GM21447 (cell line): Measurements from ENCODE around the gene GRAMD2A.
"Not testable (repeated sequence)": the region's sequence is repeated elsewhere in the genome, so short reads cannot be mapped to it uniquely, and the experiment has no call there.

ENCODE experiments used
- ATAC-seq: cut with Tn5 transposase; IDR thresholded peaks from one replicate; pipeline ENCODE4 v1.9.1; 2021; ENCODE audit not compliant: unreplicated experiment

The GRAMD2A gene

DNA sequence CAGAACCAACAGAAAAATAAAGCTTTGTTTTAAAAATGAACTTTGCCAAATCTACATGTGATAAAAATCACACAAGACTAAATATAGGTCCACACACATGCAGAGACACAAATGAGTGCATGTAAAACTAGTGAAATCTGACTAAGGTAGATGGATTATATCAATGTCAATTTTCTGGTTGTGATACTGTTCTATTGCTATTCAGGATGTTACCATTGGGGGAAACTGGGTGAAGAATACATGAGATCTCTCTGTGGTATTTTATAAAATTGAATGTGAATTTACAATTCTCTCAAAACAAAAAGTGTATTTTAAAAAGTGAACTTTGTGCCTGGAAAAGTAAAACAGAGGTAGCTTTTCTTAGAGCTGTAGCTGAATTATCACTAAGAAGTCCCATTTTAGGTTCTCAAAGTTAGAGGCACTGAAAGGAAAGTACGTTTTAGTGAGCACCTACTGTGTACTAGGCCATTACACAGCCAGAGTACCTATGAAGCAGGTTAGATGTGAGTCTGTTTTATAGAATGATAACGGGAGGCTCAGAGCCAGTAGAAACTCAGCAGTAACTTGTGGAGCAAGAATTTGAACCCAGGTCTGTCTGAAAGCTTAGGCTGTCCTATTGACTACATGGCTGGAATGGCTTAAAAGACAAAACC lies 8.2 kb downstream of the GRAMD2A start:
- ATAC-seq: no peak

DNA sequence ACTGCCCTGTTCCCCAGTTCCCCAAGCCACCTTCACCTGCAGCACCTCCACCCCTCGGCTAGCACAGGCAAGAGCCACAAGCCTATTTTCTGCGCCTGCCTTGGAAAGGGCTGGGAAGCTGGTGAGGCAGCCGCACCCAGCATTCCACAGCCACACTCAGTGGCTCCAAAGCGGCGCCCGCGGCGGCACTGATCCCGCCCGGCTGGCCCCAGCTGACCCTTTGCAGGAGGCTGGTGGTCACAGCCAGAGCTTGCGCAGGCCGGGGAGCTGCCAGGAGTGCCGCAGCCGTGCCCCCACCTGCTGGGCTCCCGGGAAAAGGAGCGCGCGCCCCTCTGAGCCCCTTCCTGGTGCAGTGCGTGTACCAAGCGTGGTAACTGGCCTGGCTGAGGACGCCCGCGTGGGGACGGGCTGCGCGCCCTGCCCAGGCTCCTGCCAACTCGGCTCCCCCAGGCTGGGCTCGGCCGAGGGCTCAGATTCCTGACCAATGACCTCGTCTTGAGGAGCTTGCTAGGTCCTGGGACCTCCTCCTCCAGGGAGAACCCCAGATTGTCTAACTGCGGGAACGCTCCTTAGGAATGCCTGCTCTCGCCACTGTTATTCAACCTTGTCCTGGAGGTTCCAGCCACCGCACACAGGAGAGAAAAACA lies 13.3 kb downstream of the GRAMD2A start:
- ATAC-seq: no peak

DNA sequence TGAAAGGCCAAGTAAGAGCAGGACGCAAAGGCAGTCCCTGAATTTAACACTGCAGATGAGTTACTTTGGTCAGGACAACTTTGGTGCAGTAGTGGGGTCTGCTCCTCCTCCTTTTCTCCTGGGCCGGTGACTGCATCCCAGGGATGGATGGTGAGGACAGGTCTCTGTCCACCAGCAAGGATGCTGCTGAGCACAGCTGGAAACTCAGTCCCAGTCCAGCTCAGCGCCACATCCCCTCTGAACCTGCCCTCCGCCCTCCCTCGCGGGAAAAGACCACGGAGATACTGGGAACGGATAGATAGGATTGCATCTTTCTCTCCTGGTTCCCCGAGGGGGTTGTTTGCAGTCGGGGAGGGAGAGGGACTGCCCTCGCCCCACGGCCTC lies 13.8 kb downstream of the GRAMD2A start:
- ATAC-seq: no peak

DNA sequence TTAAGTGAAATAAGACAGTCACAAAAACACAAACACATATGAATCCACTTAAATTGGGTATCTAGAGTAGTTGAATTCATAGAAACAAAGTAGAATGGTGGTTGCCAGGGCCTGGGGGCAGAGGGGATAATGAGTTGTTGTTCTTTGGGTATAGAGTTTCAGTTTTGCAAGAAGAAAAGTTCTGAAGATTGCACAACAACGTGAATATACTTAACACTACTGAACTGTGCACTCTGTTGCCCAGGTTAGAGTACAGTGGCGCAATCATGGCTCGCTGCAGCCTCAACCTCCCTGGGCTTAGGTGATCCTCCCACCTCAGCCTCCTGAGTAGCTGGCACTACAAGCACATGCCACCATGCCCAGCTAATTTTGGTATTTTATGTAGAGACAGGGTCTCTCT lies 14.9 kb downstream of the GRAMD2A start:
- no peak for ATAC-seq

DNA sequence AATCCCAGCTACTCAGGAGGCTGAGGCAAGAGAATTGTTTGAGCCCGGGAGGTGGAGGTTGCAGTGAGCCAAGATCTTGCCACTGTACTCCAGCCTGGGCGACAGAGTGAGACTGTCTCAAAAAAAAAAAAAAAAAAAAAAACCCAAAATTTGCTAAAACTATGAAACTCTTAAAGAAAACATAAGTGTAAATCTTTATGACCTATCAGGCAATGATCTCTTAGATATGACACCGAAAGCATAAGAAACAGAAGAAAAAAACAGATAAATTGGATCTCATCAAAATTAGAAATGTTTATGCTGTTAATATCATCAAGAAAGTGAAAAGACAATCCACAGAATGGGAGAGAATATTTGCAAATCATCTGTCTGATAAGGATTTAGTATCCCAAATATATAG lies 15.3 kb downstream of the GRAMD2A start:
- no peak for ATAC-seq

DNA sequence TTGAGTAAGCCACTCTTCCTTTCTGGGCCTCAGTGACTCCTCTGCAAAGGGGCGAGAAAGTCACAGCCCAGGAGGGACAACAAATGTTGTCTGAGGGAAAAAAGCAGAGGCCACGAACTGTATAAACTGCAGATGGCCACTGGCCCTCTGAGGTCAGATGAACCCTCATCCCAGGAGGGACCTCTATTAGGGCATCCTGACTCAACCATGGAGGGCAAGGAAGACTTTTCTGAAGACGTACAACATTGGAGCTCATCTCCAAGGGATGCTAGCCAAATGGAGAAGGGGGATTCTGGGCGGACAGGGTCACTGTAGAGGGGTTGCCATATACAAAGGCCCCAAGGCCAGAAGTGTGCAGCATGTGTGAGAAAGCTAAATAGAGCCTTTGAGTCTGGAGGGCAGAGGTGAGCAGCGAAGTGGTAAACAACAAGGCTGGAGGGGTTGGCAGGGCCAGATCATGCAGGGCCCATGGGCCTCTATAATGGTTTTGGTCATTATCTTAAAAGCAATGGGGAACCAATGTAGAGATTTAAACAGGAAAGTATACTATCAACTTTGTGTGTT lies 16.7 kb downstream of the GRAMD2A start:
- no peak for ATAC-seq

GRCh38 chr15:72179950-72180581 lies 17.5 kb downstream of the GRAMD2A start:
- no peak for ATAC-seq

GRCh38 chr15:72178976-72179585 lies 18.5 kb downstream of the GRAMD2A start:
- ATAC-seq: no peak

DNA sequence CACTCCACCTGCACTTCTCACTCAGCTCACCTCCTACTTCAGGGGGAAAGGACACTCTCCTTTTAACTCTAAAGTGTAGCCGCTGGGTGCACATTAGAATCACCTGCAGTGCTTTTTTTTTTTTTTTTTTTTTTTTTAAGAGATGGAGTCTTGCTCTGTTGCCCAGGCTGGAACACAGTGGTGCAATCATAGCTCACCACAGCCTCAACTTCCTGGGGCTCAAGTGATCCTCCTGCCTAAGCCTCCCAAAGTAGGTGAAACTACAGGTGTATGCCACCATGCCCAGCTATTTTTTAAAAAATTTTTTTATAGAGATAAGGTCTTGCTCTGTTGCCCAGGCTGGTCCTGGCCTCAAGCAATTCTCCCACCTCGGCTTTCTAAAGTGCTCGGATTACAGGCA lies 20.8 kb downstream of the GRAMD2A start:
- no peak for ATAC-seq

- ATAC-seq: no peak
These were observed 21.4 kb downstream of the GRAMD2A start for GRCh38 chr15:72176159-72176558.

- no peak for ATAC-seq
These were observed 22.2 kb downstream of the GRAMD2A start for GRCh38 chr15:72175186-72176044.

GRCh38 chr15:72174551-72175165 lies 22.9 kb downstream of the GRAMD2A start:
- ATAC-seq: no peak

GRCh38 chr15:72173864-72174550 lies 23.6 kb downstream of the GRAMD2A start:
- no peak for ATAC-seq

- no peak for ATAC-seq
These were observed 24.2 kb downstream of the GRAMD2A start for GRCh38 chr15:72173401-72173800.

GRCh38 chr15:72172796-72173195 lies 24.8 kb downstream of the GRAMD2A start:
- no peak for ATAC-seq

- ATAC-seq: not testable (repeated sequence)
These were observed 25.6 kb downstream of the GRAMD2A start for GRCh38 chr15:72171978-72172377.

- ATAC-seq: no peak
These were observed 26.9 kb downstream of the GRAMD2A start for GRCh38 chr15:72170691-72171090.

- ATAC-seq: no peak
These were observed 27.5 kb downstream of the GRAMD2A start for GRCh38 chr15:72169921-72170611.

DNA sequence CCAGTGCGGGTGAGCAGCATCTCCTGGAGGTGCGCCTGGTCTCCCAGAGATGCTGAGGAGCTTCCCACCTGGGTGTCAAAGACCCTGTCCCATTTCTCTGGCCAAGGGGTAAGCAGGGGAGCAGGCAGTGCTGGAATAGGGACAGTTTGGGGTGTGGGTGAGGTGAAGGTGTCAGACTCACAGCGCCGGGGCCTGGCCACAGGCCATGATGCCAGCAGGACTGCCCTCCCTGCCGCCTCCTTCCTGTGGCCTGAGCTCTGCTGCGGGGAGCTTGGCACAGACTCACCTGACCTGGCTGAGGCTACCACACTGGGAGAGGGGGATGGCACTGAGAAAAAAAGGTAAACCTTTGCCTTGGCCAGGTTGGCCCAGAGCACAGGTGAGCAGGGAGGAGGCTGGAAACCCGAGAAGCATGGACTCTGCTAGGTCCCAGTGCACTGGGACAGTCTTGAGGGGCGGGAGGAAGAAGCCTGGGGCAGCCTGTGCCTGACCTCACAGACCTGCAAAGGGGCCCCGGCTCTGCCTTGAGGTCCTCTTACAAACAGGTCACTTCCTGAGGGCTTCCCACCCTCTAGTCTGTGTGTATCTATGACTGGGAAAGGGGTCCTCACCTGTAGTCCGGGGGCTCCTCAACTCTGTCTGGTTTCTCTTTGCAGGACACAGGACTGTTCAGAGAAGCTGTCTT lies 28.2 kb downstream of the GRAMD2A start:
- no peak for ATAC-seq
